OCI-LY3 (cell line): ENCODE data around the gene PC.

ENCODE experiments used
- H2AFZ ChIP-seq: fragments of 200-600, 300-600 bp; shearing (Covaris generic); 2 replicates; pipeline ENCODE4 v1.6.0; 2014; ENCODE audit warnings: antibody characterized with exemption, low read depth, low read length
- H3K27ac ChIP-seq: fragments of 200-600, 300-600 bp; sonication (generic); 2 replicates; pipeline ENCODE4 v1.5.1; 2014; ENCODE audit warnings: mild to moderate bottlenecking, low read length, moderate library complexity, mixed read lengths
- H3K27me3 ChIP-seq: fragments of 200-600, 300-600 bp; sonication (generic); 2 replicates; pipeline ENCODE4 v1.6.1; 2014; ENCODE audit warnings: low read depth, low read length, mixed read lengths
- H3K36me3 ChIP-seq: fragments of 200-600, 300-600 bp; sonication (generic); replicated peaks from 2 replicates; pipeline ENCODE3; 2014; ENCODE audit warnings: low read depth, low read length, mixed read lengths
- H3K4me1 ChIP-seq: fragments of 300-600, 200-600 bp; sonication (generic); 2 replicates; pipeline ENCODE4 v1.6.1; 2014; ENCODE audit warnings: low read length, mixed read lengths
- H3K4me2 ChIP-seq: fragments of 200-600, 300-600 bp; sonication (generic); 2 replicates; pipeline ENCODE4 v1.6.1; 2014; ENCODE audit warnings: low read length, mixed read lengths
- H3K4me3 ChIP-seq: fragments of 300-600, 200-600 bp; sonication (generic); 2 replicates; pipeline ENCODE4 v1.5.1; 2014; ENCODE audit warnings: antibody characterized with exemption, mild to moderate bottlenecking, low read length, moderate library complexity
- H3K79me2 ChIP-seq: fragments of 300-600, 200-600 bp; shearing (Covaris generic); 2 replicates; pipeline ENCODE4 v1.6.1; 2014; ENCODE audit warnings: mild to moderate bottlenecking, low read length, mixed read lengths
- H3K9ac ChIP-seq: fragments of 300-600, 200-600 bp; shearing (Covaris generic); 2 replicates; pipeline ENCODE4 v1.6.0; 2014; ENCODE audit warnings: mild to moderate bottlenecking, low read length, moderate library complexity
- H3K9me3 ChIP-seq: fragments of 200-600, 300-600 bp; shearing (Covaris generic); 2 replicates; pipeline ENCODE4 v1.6.1; 2014; ENCODE audit warnings: low read length, mixed read lengths; ENCODE audit not compliant: insufficient read depth
- H4K20me1 ChIP-seq: fragments of 200-600, 300-600 bp; sonication (generic); 2 replicates; pipeline ENCODE4 v1.6.1; 2016; ENCODE audit warnings: low read length, mixed read lengths; ENCODE audit not compliant: insufficient read depth
- CTCF ChIP-seq: fragments of 200-600, 300-600 bp; sonication (generic); IDR thresholded peaks from 2 replicates; pipeline ENCODE4 v1.5.1; 2014; ENCODE audit warnings: antibody characterized with exemption, low read length, low read depth
- EZH2phosphoT487 ChIP-seq: fragments of 200-600 bp; shearing (Covaris generic); IDR thresholded peaks from 2 replicates; pipeline ENCODE4 v1.6.1; 2018; ENCODE audit warnings: antibody characterized with exemption, mixed run types, low read depth

Gene PC

GRCh38 chr11:66823700-66824099 lies 134.5 kb downstream of the PC start:
- Histone ChIP-seq H3K9ac (no peak overlapping the region), H3K27me3 (no peaks in the 10 kb centered on the region), H3K36me3 (peaks cover 6% of the 10 kb centered on the region)

GRCh38 chr11:66820901-66821300 lies 137.3 kb downstream of the PC start:
- H3K27me3 ChIP-seq: no peaks in the 10 kb centered on the region
- H3K36me3 ChIP-seq: peaks cover 4% of the 10 kb centered on the region
- H3K4me2 ChIP-seq: no peak overlapping the region
- peaks cover 24% of the 10 kb centered on the region for H3K4me1 ChIP-seq
- H3K79me2 ChIP-seq: no peaks in the 10 kb centered on the region
- H3K27ac ChIP-seq: no peak overlapping the region
- no peak overlapping the region for H3K9ac ChIP-seq
- TF ChIP-seq CTCF (no peak), EZH2phosphoT487 (no peak)
- H2AFZ ChIP-seq: no peak overlapping the region
- H3K9me3 ChIP-seq: no peaks in the 10 kb centered on the region
- no peaks in the 10 kb centered on the region for H4K20me1 ChIP-seq
- H3K4me3 ChIP-seq: no peak overlapping the region

More at GRCh38 chr11:66823700-66824099, 134.5 kb downstream of the PC start:
- H3K4me3 ChIP-seq: no peak overlapping the region
- peaks cover 9% of the 10 kb centered on the region for H3K4me1 ChIP-seq
- no peak overlapping the region for H3K4me2 ChIP-seq
- TF ChIP-seq CTCF (no peak), EZH2phosphoT487 (no peak)
- no peak overlapping the region for H3K27ac ChIP-seq
- no peaks in the 10 kb centered on the region for H4K20me1 ChIP-seq
- no peaks in the 10 kb centered on the region for H3K9me3 ChIP-seq
- no peak overlapping the region for H2AFZ ChIP-seq
- no peaks in the 10 kb centered on the region for H3K79me2 ChIP-seq

GRCh38 chr11:66820381-66820780 lies 137.8 kb downstream of the PC start:
- Histone ChIP-seq H3K27me3 (no peaks in the 10 kb centered on the region), H3K27ac (no peak overlapping the region), H3K4me2 (no peak overlapping the region), H3K4me1 (peaks cover 30% of the 10 kb centered on the region), H3K9ac (no peak overlapping the region), H3K79me2 (no peaks in the 10 kb centered on the region), H2AFZ (no peak overlapping the region), H3K9me3 (no peaks in the 10 kb centered on the region), H4K20me1 (no peaks in the 10 kb centered on the region), H3K4me3 (no peak overlapping the region), H3K36me3 (peaks cover 4% of the 10 kb centered on the region)
- TF ChIP-seq CTCF (no peak), EZH2phosphoT487 (no peak)

GRCh38 chr11:66818231-66818955 lies 139.8 kb downstream of the PC start:
- no peak for TF ChIP-seq EZH2phosphoT487
- TF ChIP-seq CTCF: no peak
- Histone ChIP-seq H3K4me3 (no peak overlapping the region), H3K27ac (peak overlapping the region; percentile 53), H3K27me3 (no peaks in the 10 kb centered on the region), H3K4me2 (peak overlapping the region; percentile 26), H2AFZ (no peak overlapping the region), H3K79me2 (no peaks in the 10 kb centered on the region), H3K4me1 (peaks cover 31% of the 10 kb centered on the region), H3K9me3 (no peaks in the 10 kb centered on the region), H4K20me1 (no peaks in the 10 kb centered on the region), H3K9ac (no peak overlapping the region), H3K36me3 (peaks cover 4% of the 10 kb centered on the region)
